DND-41 (cell line): ENCODE data around the gene ZDHHC11B.
"Not testable (repeated sequence)": the region's sequence is repeated elsewhere in the genome, so short reads cannot be mapped to it uniquely, and the experiment has no call there.

ENCODE experiments used
- EZH2 ChIP-seq: IDR thresholded peaks from 3 replicates; pipeline ENCODE4 v1.6.1; 2012; ENCODE audit warnings: borderline replicate concordance, low read depth, mild to moderate bottlenecking, moderate library complexity, low read length, inconsistent platforms; ENCODE audit not compliant: severe bottlenecking
- TF ChIP-seq, protein P1 (sequence below): IDR thresholded peaks from 2 replicates; pipeline ENCODE4 v1.5.1; 2012; ENCODE audit warnings: borderline replicate concordance, low read length, moderate library complexity, mild to moderate bottlenecking; ENCODE audit not compliant: poor library complexity, severe bottlenecking; ENCODE audit errors: extremely low read depth

DNA sequence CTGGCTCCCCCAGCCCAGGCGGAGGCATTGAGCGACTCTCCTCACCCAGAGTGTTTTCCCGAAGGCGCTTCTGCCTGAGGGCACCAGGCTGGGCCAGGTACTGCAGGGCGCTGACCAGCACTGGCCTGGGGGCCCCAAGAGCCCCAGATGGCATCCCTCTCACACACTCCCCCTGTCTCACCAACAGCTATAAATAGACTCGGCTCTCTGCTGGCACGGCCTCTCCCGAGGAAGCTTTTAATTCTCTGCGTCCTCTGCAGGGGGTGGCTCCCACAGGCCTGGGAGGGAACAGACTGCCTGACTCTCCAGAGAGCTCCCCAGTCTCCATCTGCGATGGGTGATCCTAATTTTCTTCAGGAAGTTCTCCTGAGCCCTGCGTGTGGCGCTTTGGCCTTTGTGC lies 94.2 kb downstream of the ZDHHC11B start:
- TF ChIP-seq, protein P1, sequence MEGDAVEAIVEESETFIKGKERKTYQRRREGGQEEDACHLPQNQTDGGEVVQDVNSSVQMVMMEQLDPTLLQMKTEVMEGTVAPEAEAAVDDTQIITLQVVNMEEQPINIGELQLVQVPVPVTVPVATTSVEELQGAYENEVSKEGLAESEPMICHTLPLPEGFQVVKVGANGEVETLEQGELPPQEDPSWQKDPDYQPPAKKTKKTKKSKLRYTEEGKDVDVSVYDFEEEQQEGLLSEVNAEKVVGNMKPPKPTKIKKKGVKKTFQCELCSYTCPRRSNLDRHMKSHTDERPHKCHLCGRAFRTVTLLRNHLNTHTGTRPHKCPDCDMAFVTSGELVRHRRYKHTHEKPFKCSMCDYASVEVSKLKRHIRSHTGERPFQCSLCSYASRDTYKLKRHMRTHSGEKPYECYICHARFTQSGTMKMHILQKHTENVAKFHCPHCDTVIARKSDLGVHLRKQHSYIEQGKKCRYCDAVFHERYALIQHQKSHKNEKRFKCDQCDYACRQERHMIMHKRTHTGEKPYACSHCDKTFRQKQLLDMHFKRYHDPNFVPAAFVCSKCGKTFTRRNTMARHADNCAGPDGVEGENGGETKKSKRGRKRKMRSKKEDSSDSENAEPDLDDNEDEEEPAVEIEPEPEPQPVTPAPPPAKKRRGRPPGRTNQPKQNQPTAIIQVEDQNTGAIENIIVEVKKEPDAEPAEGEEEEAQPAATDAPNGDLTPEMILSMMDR, result not testable (repeated sequence)
- TF ChIP-seq EZH2, result not testable (repeated sequence)
